HG03039 (cell line): ENCODE results near the gene PERP.
"Not testable (repeated sequence)": the region's sequence is repeated elsewhere in the genome, so short reads cannot be mapped to it uniquely, and the experiment has no call there.

Experiments
- ATAC-seq: cut with Tn5 transposase; IDR thresholded peaks from one replicate; pipeline ENCODE4 v1.9.1; 2021; ENCODE audit warnings: mild to moderate bottlenecking, moderate library complexity; ENCODE audit not compliant: unreplicated experiment

PERP gene

GRCh38 chr6:138105880-138106664, 1.1 kb downstream of the PERP start:
- ATAC-seq, result no peak

- no peak for ATAC-seq
These were observed 1.8 kb downstream of the PERP start for GRCh38 chr6:138105446-138105845.

- ATAC-seq, result no peak
These were observed 2.5 kb downstream of the PERP start for GRCh38 chr6:138104618-138105213.

GRCh38 chr6:138103871-138104270, 3.3 kb downstream of the PERP start:
- ATAC-seq, result no peak

GRCh38 chr6:138101946-138102731, 5.1 kb downstream of the PERP start:
- ATAC-seq, result no peak

- no peak for ATAC-seq
These were observed 7.4 kb downstream of the PERP start for GRCh38 chr6:138099832-138100231.

- no peak for ATAC-seq
These were observed 8.9 kb downstream of the PERP start for GRCh38 chr6:138098306-138098705.

- ATAC-seq, result no peak
These were observed 13.0 kb downstream of the PERP start for GRCh38 chr6:138094260-138094659.

- ATAC-seq, result no peak
These were observed 13.6 kb downstream of the PERP start for GRCh38 chr6:138093632-138094031.

GRCh38 chr6:138092686-138093085, 14.5 kb downstream of the PERP start:
- no peak for ATAC-seq

- no peak for ATAC-seq
These were observed 17.9 kb downstream of the PERP start for GRCh38 chr6:138089325-138089724.

GRCh38 chr6:138088326-138088762, 18.9 kb downstream of the PERP start:
- ATAC-seq, result no peak

- no peak for ATAC-seq
These were observed 19.5 kb downstream of the PERP start for GRCh38 chr6:138087593-138088325.

- no peak for ATAC-seq
These were observed 20.5 kb downstream of the PERP start for GRCh38 chr6:138086573-138087196.

- ATAC-seq, result no peak
These were observed 21.4 kb downstream of the PERP start for GRCh38 chr6:138085839-138086222.

- no peak for ATAC-seq
These were observed 22.0 kb downstream of the PERP start for GRCh38 chr6:138084904-138085838.

- ATAC-seq, result no peak
These were observed 25.0 kb downstream of the PERP start for GRCh38 chr6:138082232-138082631.

GRCh38 chr6:138079556-138079955, 27.7 kb downstream of the PERP start:
- not testable (repeated sequence) for ATAC-seq

- no peak for ATAC-seq
These were observed 28.7 kb downstream of the PERP start for GRCh38 chr6:138078491-138078890.

- no peak for ATAC-seq
These were observed 34.0 kb downstream of the PERP start for GRCh38 chr6:138073264-138073663.
